NCI-H146 treated with DMSO at 0.1 percent for 48 hours (cell line): ENCODE data around the gene IMPDH1.

ENCODE experiments used
- DNase-seq: peaks from one replicate; lab custom pipeline; 2025; ENCODE audit not compliant: unreplicated experiment; lab: John Stamatoyannopoulos, UW

Gene IMPDH1

GRCh38 chr7:128363261-128363721 lies 46.5 kb downstream of the IMPDH1 start:
- DNase-seq = no peak

GRCh38 chr7:128362670-128363069 lies 47.1 kb downstream of the IMPDH1 start:
- no peak for DNase-seq

GRCh38 chr7:128361411-128362379 lies 48.1 kb downstream of the IMPDH1 start, which contains the start of gene PRRT4:
PRRT4 (minus strand) TSS chr7:128361690.
- DNase-seq = peak; percentile 24

- DNase-seq = no peak
These were observed 49.5 kb downstream of the IMPDH1 start for GRCh38 chr7:128360359-128360678.

- no peak for DNase-seq
These were observed 49.8 kb downstream of the IMPDH1 start for GRCh38 chr7:128359939-128360338.

GRCh38 chr7:128359336-128359735 lies 50.4 kb downstream of the IMPDH1 start:
- DNase-seq = no peak

- DNase-seq = no peak
These were observed 51.5 kb downstream of the IMPDH1 start for GRCh38 chr7:128358233-128358632.

- DNase-seq = no peak
These were observed 52.6 kb downstream of the IMPDH1 start for GRCh38 chr7:128357217-128357613.

- no peak for DNase-seq
These were observed 53.1 kb downstream of the IMPDH1 start for GRCh38 chr7:128356546-128357216.

- no peak for DNase-seq
These were observed 56.2 kb downstream of the IMPDH1 start for GRCh38 chr7:128353610-128354009.

- no peak for DNase-seq
These were observed 56.6 kb downstream of the IMPDH1 start for GRCh38 chr7:128353189-128353588.

GRCh38 chr7:128352636-128353035 lies 57.1 kb downstream of the IMPDH1 start:
- DNase-seq = no peak

- peak; percentile 22 for DNase-seq
These were observed 57.6 kb downstream of the IMPDH1 start for GRCh38 chr7:128352153-128352537.

- no peak for DNase-seq
These were observed 58.3 kb downstream of the IMPDH1 start for GRCh38 chr7:128351296-128352152.

GRCh38 chr7:128350708-128351295 lies 59.0 kb downstream of the IMPDH1 start:
- DNase-seq = no peak

GRCh38 chr7:128349466-128349825 lies 60.3 kb downstream of the IMPDH1 start:
- no peak for DNase-seq

- peak; percentile 28 for DNase-seq
These were observed 62.1 kb downstream of the IMPDH1 start for GRCh38 chr7:128347647-128348097.

GRCh38 chr7:128344431-128344774 lies 65.4 kb downstream of the IMPDH1 start:
- no peak for DNase-seq

GRCh38 chr7:128343554-128344430 lies 66.0 kb downstream of the IMPDH1 start, which contains the start of gene RBM28:
RBM28 (minus strand) TSS chr7:128343908; CDS start chr7:128343793, 115 bp downstream.
- peak; percentile 67 for DNase-seq
